Measurements from ENCODE around the gene TOMM5.

The TOMM5 gene

GRCh38 chr9:37561682-37562081 lies 30.7 kb downstream of the TOMM5 start:
- Histone ChIP-seq H4K20me1 (ENCODE audit: insufficient read depth) (no peaks in the 10 kb centered on the region), H3K27ac (no peak overlapping the region), H3K79me2 (ENCODE audit: insufficient read depth, low read depth) (no peaks in the 10 kb centered on the region), H2AFZ (ENCODE audit: low read depth) (no peak overlapping the region), H3K4me1 (ENCODE audit: low read depth, poor library complexity, severe bottlenecking) (no peaks in the 10 kb centered on the region), H3K36me3 (ENCODE audit: insufficient read depth) (no peaks in the 10 kb centered on the region), H3K4me3 (IDR thresholded peaks at IDR 0.05; ENCODE audit: insufficient read depth, low read depth, low read length) (no peak overlapping the region), H3K9ac (no peak overlapping the region), H3K4me2 (no peak overlapping the region), H3K27me3 (ENCODE audit: insufficient read depth, low read depth) (no peaks in the 10 kb centered on the region)
- no peak for TF ChIP-seq CTCF (conservative IDR thresholded peaks at IDR 0.05; ENCODE audit: low read depth, low read length)

- H4K20me1 ChIP-seq (ENCODE audit: insufficient read depth): no peaks in the 10 kb centered on the region
- no peak overlapping the region for H3K4me3 ChIP-seq (IDR thresholded peaks at IDR 0.05; ENCODE audit: insufficient read depth, low read depth, low read length)
- TF ChIP-seq CTCF (conservative IDR thresholded peaks at IDR 0.05; ENCODE audit: low read depth, low read length): no peak
- H3K4me2 ChIP-seq: no peak overlapping the region
- H2AFZ ChIP-seq (ENCODE audit: low read depth): no peak overlapping the region
- no peaks in the 10 kb centered on the region for H3K4me1 ChIP-seq (ENCODE audit: low read depth, poor library complexity, severe bottlenecking)
- H3K9ac ChIP-seq: no peak overlapping the region
- no peaks in the 10 kb centered on the region for H3K36me3 ChIP-seq (ENCODE audit: insufficient read depth)
- no peak overlapping the region for H3K27ac ChIP-seq
- no peaks in the 10 kb centered on the region for H3K79me2 ChIP-seq (ENCODE audit: insufficient read depth, low read depth)
- no peaks in the 10 kb centered on the region for H3K27me3 ChIP-seq (ENCODE audit: insufficient read depth, low read depth)
Measured at GRCh38 chr9:37559855-37560592, 32.4 kb downstream of the TOMM5 start.

- no peak overlapping the region for H3K4me3 ChIP-seq (IDR thresholded peaks at IDR 0.05; ENCODE audit: insufficient read depth, low read depth, low read length)
- no peak overlapping the region for H3K9ac ChIP-seq
- H3K27ac ChIP-seq: no peak overlapping the region
- no peaks in the 10 kb centered on the region for H3K79me2 ChIP-seq (ENCODE audit: insufficient read depth, low read depth)
- H2AFZ ChIP-seq (ENCODE audit: low read depth): no peak overlapping the region
- no peaks in the 10 kb centered on the region for H4K20me1 ChIP-seq (ENCODE audit: insufficient read depth)
- no peaks in the 10 kb centered on the region for H3K4me1 ChIP-seq (ENCODE audit: low read depth, poor library complexity, severe bottlenecking)
- no peak for TF ChIP-seq CTCF (conservative IDR thresholded peaks at IDR 0.05; ENCODE audit: low read depth, low read length)
- no peaks in the 10 kb centered on the region for H3K27me3 ChIP-seq (ENCODE audit: insufficient read depth, low read depth)
- H3K36me3 ChIP-seq (ENCODE audit: insufficient read depth): no peaks in the 10 kb centered on the region
- no peak overlapping the region for H3K4me2 ChIP-seq
Measured at GRCh38 chr9:37559125-37559524, 33.3 kb downstream of the TOMM5 start.

- no peak overlapping the region for H3K4me2 ChIP-seq
- no peak overlapping the region for H3K27ac ChIP-seq
- H3K27me3 ChIP-seq (ENCODE audit: insufficient read depth, low read depth): no peaks in the 10 kb centered on the region
- H3K4me1 ChIP-seq (ENCODE audit: low read depth, poor library complexity, severe bottlenecking): no peaks in the 10 kb centered on the region
- no peak for TF ChIP-seq CTCF (conservative IDR thresholded peaks at IDR 0.05; ENCODE audit: low read depth, low read length)
- no peaks in the 10 kb centered on the region for H3K79me2 ChIP-seq (ENCODE audit: insufficient read depth, low read depth)
- H3K9ac ChIP-seq: no peak overlapping the region
- H3K36me3 ChIP-seq (ENCODE audit: insufficient read depth): no peaks in the 10 kb centered on the region
- H4K20me1 ChIP-seq (ENCODE audit: insufficient read depth): no peaks in the 10 kb centered on the region
- H2AFZ ChIP-seq (ENCODE audit: low read depth): no peak overlapping the region
- H3K4me3 ChIP-seq (IDR thresholded peaks at IDR 0.05; ENCODE audit: insufficient read depth, low read depth, low read length): no peak overlapping the region
Measured at GRCh38 chr9:37555786-37556185, 36.6 kb downstream of the TOMM5 start.
